HepG2 (cell line): ENCODE data around the gene DSCAM. TPM values are rescaled to one million over a fixed set of nuclear protein-coding genes. Genes with fewer than 3 reads are reported as not detected.

Source experiments
- ATAC-seq: fragments of 200-7000 bp; cut with Tn5 transposase; 3 replicates; pipeline ENCODE4 v1.9.1; 2020; ENCODE audit warnings: mild to moderate bottlenecking, moderate library complexity
- BruUV-seq: library from RNA; stranded (reverse); fragments of 400-500 nt; replicated peaks from 2 replicates; lab custom pipeline; 2021; lab: Mats Ljungman, UMichigan
- CTCF ChIA-PET: fragments of 300-600 bp; formaldehyde crosslinking; extraction: SDS; loops from one replicate; lab custom pipeline; 2021; ENCODE audit warnings: low total read pairs, inconsistent platforms, low intra/inter-chr PET ratio; lab: Yijun Ruan, JAX
- POLR2A ChIA-PET: fragments of 350-600 bp; sonication (Branson Sonifier 250); formaldehyde crosslinking; loops from one replicate; lab custom pipeline; 2020; ENCODE audit warnings: antibody characterized with exemption, inconsistent platforms; lab: Yijun Ruan, JAX
- DNase-seq: peaks from one replicate; pipeline ENCODE4 v3.0.0-alpha.2; 2015; ENCODE audit warnings: low spot score
- FAIRE-seq: peaks from 3 replicates; lab custom pipeline; 2011; peaks lifted over from hg19 to GRCh38; lab: Jason Lieb, UNC
- H2AFZ ChIP-seq: one replicate; pipeline ENCODE4 v1.6.1; 2011; ENCODE audit warnings: low read length, inconsistent platforms
- H3K27ac ChIP-seq: fragments of 300-600 bp; 3 replicates; pipeline ENCODE4 v1.8.0; 2011; ENCODE audit warnings: mixed run types, mild to moderate bottlenecking, mixed read lengths, low read length, inconsistent platforms; ENCODE audit not compliant: insufficient read depth; ENCODE audit errors: extremely low read length
- H3K27me3 ChIP-seq, 2 experiments: fragments of 200-600 bp in 1 of 2; 2 replicates in 1 of 2; 3 replicates in 1 of 2; pipeline versions ENCODE4 v1.6.0 to v1.8.0; 2011; ENCODE audit warnings: low read length in 2 of 2, mild to moderate bottlenecking in 2 of 2, moderate library complexity in 2 of 2, inconsistent platforms in 1 of 2; ENCODE audit not compliant: insufficient read depth in 2 of 2, control insufficient read depth in 1 of 2
- H3K36me3 ChIP-seq, 2 experiments: fragments of 200-600 bp in 1 of 2; replicated peaks in 1 of 2; 2 replicates in 1 of 2; 3 replicates in 1 of 2; pipeline versions ENCODE4 v1.5.1 to v1.8.0; 2011; ENCODE audit warnings: low read length in 2 of 2, inconsistent platforms in 1 of 2; ENCODE audit not compliant: insufficient read depth in 2 of 2, control insufficient read depth in 1 of 2
- H3K4me1 ChIP-seq: 2 replicates; pipeline ENCODE4 v1.5.1; 2012; ENCODE audit warnings: low read length, inconsistent platforms; ENCODE audit not compliant: insufficient read depth
- H3K4me2 ChIP-seq: 2 replicates; pipeline ENCODE4 v1.6.0; 2011; ENCODE audit warnings: low read depth, low read length, inconsistent platforms
- H3K4me3 ChIP-seq, 3 experiments: fragments of 200-600 bp in 1 of 3; sonication (generic), shearing (Covaris generic) in 1 of 3; replicated peaks in 1 of 3; 2 replicates each; pipeline ENCODE4 v1.5.1; 2011 to 2016; ENCODE audit warnings: low read length in 3 of 3, inconsistent platforms in 2 of 3, low read depth in 2 of 3, mild to moderate bottlenecking in 2 of 3, control low read depth in 1 of 3, mixed read lengths in 1 of 3; ENCODE audit not compliant: insufficient read depth in 1 of 3
- H3K79me2 ChIP-seq: one replicate; pipeline ENCODE4 v1.6.1; 2011; ENCODE audit warnings: low read length, inconsistent platforms; ENCODE audit not compliant: insufficient read depth
- H3K9ac ChIP-seq: 2 replicates; pipeline ENCODE4 v1.6.0; 2011; ENCODE audit warnings: mild to moderate bottlenecking, low read depth, low read length, inconsistent platforms; ENCODE audit not compliant: insufficient read depth
- H3K9me3 ChIP-seq: 2 replicates; pipeline ENCODE4 v1.5.1; 2012; ENCODE audit warnings: mild to moderate bottlenecking, low read length
- H4K20me1 ChIP-seq: 2 replicates; pipeline ENCODE4 v1.6.0; 2011; ENCODE audit warnings: inconsistent platforms, mild to moderate bottlenecking, low read length, moderate library complexity; ENCODE audit not compliant: insufficient read depth
- CHCHD3 ChIP-seq: sonication (generic); formaldehyde crosslinking; IDR thresholded peaks from 2 replicates; pipeline ENCODE4 v1.8.0; 2022; ENCODE audit warnings: mild to moderate bottlenecking, missing genetic modification reagents, moderate library complexity
- FOXC1 ChIP-seq: sonication (generic); formaldehyde crosslinking; IDR thresholded peaks from 2 replicates; pipeline ENCODE4 v1.8.0; 2022; ENCODE audit warnings: mild to moderate bottlenecking, missing genetic modification reagents, borderline replicate concordance
- KAT7 ChIP-seq: IDR thresholded peaks from 2 replicates; pipeline ENCODE4 v1.6.1; 2018; ENCODE audit warnings: borderline replicate concordance, missing compliant biosample characterization
- NAIF1 ChIP-seq: sonication (generic); formaldehyde crosslinking; IDR thresholded peaks from 2 replicates; pipeline ENCODE4 v1.5.0; 2020; ENCODE audit warnings: mild to moderate bottlenecking, missing genetic modification reagents, borderline replicate concordance
- TBX3 ChIP-seq: fragments of 450-650 bp; IDR thresholded peaks from 2 replicates; pipeline ENCODE4 v1.6.1; 2017; ENCODE audit warnings: antibody characterized with exemption, mild to moderate bottlenecking, inconsistent platforms, borderline replicate concordance
- ZNF446 ChIP-seq: sonication (generic); formaldehyde crosslinking; IDR thresholded peaks from 2 replicates; pipeline ENCODE4 v1.5.0; 2020; ENCODE audit warnings: mild to moderate bottlenecking, missing genetic modification reagents
- ZNF562 ChIP-seq: sonication (generic); formaldehyde crosslinking; IDR thresholded peaks from 2 replicates; pipeline ENCODE4 v1.8.0; 2022; ENCODE audit warnings: missing genetic modification reagents, borderline replicate concordance
- ZNF607 ChIP-seq: sonication (generic); formaldehyde crosslinking; IDR thresholded peaks from 2 replicates; pipeline ENCODE4 v1.5.1; 2020; ENCODE audit warnings: missing genetic modification reagents, mild to moderate bottlenecking, borderline replicate concordance
- ZNF644 ChIP-seq: IDR thresholded peaks from 2 replicates; pipeline ENCODE4 v1.6.1; 2016; ENCODE audit warnings: low read depth
- ZNF746 ChIP-seq: sonication (generic); formaldehyde crosslinking; IDR thresholded peaks from 2 replicates; pipeline ENCODE4 v1.8.0; 2022; ENCODE audit warnings: mild to moderate bottlenecking, missing genetic modification reagents
- WGBS: methylation state at CpG from one replicate; pipeline ENCODE4 v1.1.6; 2017; ENCODE audit warnings: low lambda C conversion rate; 5-methylcytosine and 5-hydroxymethylcytosine counted together
- in situ Hi-C: cut with HindIII; loops from 2 replicates; pipeline ENCODE4 v1.10.0; 2017; ENCODE audit warnings: low pct_unique_long_range_greater_than_20kb; ENCODE audit not compliant: extremely low pct_ligation_motif_present
- intact Hi-C: fragments of 100-400 bp; cut with micrococcal nuclease; formaldehyde crosslinking; loops from one replicate; pipeline ENCODE4 v1.10.0; 2022; ENCODE audit not compliant: unreplicated experiment
- polyA plus RNA-seq, 8 experiments: library from polyadenylated mRNA; depleted of rRNA in 3 of 8; stranded (reverse) in 7 of 8; unstranded in 1 of 8; fragments of >200 nt; fragmentation: Illumina TruSeq in 4 of 8; extraction: Trizol in 4 of 8; gene quantifications; 2 replicates each; pipeline versions ENCODE4 v1.2.1 to v1.2.3, GENCODE V29; 2011 to 2016; ENCODE audit warnings: low read depth in 4 of 8, missing spikeins in 1 of 8, mixed read lengths in 1 of 8; ENCODE audit not compliant: insufficient read depth in 1 of 8
- total RNA-seq, 5 experiments: library from RNA; depleted of rRNA; stranded (reverse); fragments of >200 nt; fragmentation: Illumina TruSeq; extraction: Trizol; gene quantifications; 2 replicates each; pipeline ENCODE4 v1.2.3, GENCODE V29; 2016; ENCODE audit warnings: low read depth in 1 of 5
- TF ChIP-seq, protein P1 (sequence below): sonication (generic); formaldehyde crosslinking; IDR thresholded peaks from 2 replicates; pipeline ENCODE4 v1.4.0; 2020; ENCODE audit warnings: missing genetic modification reagents, borderline replicate concordance
- TF ChIP-seq, protein P2 (sequence below): sonication (generic); formaldehyde crosslinking; IDR thresholded peaks from 2 replicates; pipeline ENCODE4 v1.5.0; 2020; ENCODE audit warnings: mild to moderate bottlenecking, missing genetic modification reagents

Gene DSCAM
- total and polyA plus RNA-seq, 2 of the 13 experiments (the other 11 are each of a cell fraction or from before 2014, with no cell fraction given): not detected

DNA sequence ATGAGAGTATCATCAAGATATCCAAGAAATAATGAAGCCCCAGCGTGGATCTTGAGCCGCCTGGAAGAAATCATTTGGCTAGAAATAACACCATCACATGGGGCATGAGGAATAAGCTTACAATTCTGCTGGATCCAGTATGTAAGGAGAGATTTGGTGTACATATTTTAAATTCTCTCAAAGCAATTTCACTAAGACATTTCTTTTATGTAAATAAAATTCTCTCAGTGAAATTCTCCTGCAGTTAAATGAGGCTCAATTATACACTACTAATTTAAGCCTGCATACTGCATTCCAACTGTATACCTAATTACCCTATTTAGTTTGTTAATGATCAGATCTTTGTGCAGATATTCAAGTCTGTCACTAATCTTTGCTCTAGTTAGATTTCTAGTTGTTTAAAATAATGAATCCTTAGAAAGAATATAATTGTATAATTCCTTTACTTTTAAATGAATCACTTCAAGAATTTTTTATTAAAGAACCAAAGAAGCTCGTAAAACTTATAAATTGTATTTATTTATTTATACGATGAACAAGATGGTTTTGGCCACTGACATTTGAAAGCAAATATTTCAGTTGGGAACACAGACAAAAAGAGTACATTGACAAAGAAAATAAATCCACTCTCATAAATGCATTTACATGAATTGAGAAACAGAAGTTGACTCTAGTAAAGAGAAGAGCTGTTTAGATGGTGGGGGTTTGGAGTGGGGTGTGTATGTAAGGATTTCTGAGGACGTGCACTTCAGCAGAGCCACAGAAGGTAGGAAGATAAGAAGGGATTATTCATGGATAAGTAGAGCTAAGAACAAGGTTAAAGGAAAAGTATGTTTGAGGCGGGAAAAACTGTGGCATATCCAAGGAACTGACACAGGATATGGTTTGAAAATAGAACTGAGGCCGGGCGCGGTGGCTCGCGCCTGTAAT, 466.8 kb downstream of the DSCAM start:
- POLR2A ChIA-PET: no interaction called here
- H3K36me3 ChIP-seq: no peaks in the 10 kb centered on the region
- no peaks in the 10 kb centered on the region for H3K79me2 ChIP-seq
- H3K9me3 ChIP-seq: peaks cover 58% of the 10 kb centered on the region
- DNase-seq (no peak), FAIRE-seq (no peak), ATAC-seq (no peak)
- 45% methylated on average over 11 of the region's 11 CpGs for WGBS
- intact Hi-C loops (no loop called here), in situ Hi-C loops (no loop called here)
- CTCF ChIA-PET: no interaction called here
- no TSS peak for BruUV-seq
- no peaks in the 10 kb centered on the region for H4K20me1 ChIP-seq
- H3K4me2 ChIP-seq: no peak overlapping the region
- no peak overlapping the region for H3K4me3 ChIP-seq
- H2AFZ ChIP-seq: no peak overlapping the region
- H3K27me3 ChIP-seq: no peaks in the 10 kb centered on the region
- H3K4me1 ChIP-seq: no peaks in the 10 kb centered on the region
- TF ChIP-seq CHCHD3 (CRISPR knock-in tag) (no peak), ZNF446 (CRISPR knock-in tag) (no peak), FOXC1 (CRISPR knock-in tag) (no peak), TBX3 (no peak), ZNF644 (no peak), ZNF607 (CRISPR knock-in tag) (no peak), ZNF746 (CRISPR knock-in tag) (no peak), KAT7 (no peak), ZNF562 (CRISPR knock-in tag) (no peak), NAIF1 (CRISPR knock-in tag) (no peak)
- TF ChIP-seq, protein P1, sequence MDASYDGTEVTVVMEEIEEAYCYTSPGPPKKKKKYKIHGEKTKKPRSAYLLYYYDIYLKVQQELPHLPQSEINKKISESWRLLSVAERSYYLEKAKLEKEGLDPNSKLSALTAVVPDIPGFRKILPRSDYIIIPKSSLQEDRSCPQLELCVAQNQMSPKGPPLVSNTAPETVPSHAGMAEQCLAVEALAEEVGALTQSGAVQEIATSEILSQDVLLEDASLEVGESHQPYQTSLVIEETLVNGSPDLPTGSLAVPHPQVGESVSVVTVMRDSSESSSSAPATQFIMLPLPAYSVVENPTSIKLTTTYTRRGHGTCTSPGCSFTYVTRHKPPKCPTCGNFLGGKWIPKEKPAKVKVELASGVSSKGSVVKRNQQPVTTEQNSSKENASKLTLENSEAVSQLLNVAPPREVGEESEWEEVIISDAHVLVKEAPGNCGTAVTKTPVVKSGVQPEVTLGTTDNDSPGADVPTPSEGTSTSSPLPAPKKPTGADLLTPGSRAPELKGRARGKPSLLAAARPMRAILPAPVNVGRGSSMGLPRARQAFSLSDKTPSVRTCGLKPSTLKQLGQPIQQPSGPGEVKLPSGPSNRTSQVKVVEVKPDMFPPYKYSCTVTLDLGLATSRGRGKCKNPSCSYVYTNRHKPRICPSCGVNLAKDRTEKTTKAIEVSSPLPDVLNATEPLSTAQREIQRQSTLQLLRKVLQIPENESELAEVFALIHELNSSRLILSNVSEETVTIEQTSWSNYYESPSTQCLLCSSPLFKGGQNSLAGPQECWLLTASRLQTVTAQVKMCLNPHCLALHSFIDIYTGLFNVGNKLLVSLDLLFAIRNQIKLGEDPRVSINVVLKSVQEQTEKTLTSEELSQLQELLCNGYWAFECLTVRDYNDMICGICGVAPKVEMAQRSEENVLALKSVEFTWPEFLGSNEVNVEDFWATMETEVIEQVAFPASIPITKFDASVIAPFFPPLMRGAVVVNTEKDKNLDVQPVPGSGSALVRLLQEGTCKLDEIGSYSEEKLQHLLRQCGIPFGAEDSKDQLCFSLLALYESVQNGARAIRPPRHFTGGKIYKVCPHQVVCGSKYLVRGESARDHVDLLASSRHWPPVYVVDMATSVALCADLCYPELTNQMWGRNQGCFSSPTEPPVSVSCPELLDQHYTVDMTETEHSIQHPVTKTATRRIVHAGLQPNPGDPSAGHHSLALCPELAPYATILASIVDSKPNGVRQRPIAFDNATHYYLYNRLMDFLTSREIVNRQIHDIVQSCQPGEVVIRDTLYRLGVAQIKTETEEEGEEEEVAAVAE (CRISPR knock-in tag): no peak
- TF ChIP-seq, protein P2, sequence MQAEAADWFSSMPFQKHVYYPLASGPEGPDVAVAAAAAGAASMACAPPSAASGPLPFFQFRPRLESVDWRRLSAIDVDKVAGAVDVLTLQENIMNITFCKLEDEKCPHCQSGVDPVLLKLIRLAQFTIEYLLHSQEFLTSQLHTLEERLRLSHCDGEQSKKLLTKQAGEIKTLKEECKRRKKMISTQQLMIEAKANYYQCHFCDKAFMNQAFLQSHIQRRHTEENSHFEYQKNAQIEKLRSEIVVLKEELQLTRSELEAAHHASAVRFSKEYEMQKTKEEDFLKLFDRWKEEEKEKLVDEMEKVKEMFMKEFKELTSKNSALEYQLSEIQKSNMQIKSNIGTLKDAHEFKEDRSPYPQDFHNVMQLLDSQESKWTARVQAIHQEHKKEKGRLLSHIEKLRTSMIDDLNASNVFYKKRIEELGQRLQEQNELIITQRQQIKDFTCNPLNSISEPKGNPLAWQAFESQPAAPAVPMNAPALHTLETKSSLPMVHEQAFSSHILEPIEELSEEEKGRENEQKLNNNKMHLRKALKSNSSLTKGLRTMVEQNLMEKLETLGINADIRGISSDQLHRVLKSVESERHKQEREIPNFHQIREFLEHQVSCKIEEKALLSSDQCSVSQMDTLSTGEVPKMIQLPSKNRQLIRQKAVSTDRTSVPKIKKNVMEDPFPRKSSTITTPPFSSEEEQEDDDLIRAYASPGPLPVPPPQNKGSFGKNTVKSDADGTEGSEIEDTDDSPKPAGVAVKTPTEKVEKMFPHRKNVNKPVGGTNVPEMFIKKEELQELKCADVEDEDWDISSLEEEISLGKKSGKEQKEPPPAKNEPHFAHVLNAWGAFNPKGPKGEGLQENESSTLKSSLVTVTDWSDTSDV (CRISPR knock-in tag): no peak
- no peak overlapping the region for H3K27ac ChIP-seq
- H3K9ac ChIP-seq: no peak overlapping the region
